HG03045 (cell line): ENCODE measurements around the gene C5orf58.
A peak's percentile ranks its signal among the peaks of the same experiment; 100 is the strongest.

Experiments used
- ATAC-seq: cut with Tn5 transposase; IDR thresholded peaks from one replicate; pipeline ENCODE4 v1.9.1; 2021; ENCODE audit warnings: mild to moderate bottlenecking, moderate library complexity; ENCODE audit not compliant: unreplicated experiment

C5orf58 gene, protein sequence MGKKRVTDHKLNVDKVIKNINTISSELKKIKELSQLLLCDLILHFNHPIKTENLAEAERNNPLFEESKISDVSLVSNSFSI

GRCh38 chr5:170232786-170233185 lies at the start of gene C5orf58:
TSS of gene C5orf58 (plus strand) at chr5:170232985. CDS start at chr5:170234977, 1,992 bp downstream.
- no peak for ATAC-seq

DNA sequence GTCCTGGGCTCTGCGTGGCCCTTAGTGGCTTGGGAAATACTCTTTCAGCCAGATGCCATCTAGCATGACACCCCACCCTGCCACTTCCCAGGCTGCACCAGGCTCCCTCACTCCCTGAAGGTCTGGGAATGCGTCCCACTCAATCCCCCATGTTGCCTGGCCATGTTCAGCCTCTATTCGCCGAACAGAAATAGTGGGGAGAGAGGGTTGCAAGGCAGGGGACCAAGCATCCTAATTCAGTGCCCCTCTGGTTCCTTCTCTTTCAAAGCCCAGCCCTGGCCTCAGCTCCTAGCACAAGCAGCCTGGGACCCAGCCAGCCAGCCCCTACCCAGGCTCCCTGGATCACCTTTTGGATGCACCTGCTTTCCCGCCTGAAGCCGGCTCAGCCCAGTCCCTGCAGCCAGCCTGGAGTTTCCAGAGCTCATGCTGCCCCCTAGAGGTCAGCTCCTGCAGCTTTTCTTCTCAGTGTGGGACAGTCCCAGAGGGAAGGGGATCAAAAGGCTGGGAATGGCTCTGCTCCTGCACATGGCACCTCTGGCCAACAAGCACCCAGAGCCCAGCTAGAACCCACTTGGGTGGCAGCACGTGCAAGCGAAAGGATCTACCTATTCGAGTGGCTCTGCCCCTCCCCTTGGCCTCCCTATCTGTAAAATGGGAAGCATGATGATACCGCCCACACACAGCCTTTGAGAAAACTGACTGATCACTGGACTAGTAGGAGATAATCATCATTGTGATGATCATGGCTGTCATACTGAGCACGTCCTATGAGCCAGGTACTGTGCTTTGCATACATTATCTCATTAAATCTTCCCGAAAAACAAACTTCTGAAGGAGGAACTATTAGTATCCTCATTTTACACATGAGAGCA lies 48.7 kb upstream of the C5orf58 start:
- ATAC-seq = peak; percentile 77

GRCh38 chr5:170184737-170185136 lies 48.0 kb upstream of the C5orf58 start:
- no peak for ATAC-seq

- ATAC-seq = no peak
These were observed 46.6 kb upstream of the C5orf58 start for GRCh38 chr5:170186156-170186555.

DNA sequence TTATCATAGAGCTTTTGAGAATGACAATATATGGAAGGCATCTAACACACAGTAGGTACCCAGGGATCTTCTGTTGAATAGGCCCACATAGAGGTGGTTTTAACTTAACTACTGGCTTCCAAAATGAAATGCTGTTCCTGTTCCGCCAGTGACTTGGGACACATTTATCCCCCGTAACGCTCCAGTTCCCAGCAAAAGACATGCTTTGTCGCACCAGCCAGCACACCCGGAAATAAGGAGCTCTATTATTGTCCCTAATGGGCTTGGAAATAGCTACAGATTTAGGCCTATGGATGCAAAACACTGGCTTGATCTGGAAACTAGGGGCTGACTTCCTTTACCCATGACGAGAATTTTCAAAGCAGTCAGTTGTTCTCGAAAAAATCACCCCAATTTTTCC lies 45.9 kb upstream of the C5orf58 start:
- no peak for ATAC-seq

DNA sequence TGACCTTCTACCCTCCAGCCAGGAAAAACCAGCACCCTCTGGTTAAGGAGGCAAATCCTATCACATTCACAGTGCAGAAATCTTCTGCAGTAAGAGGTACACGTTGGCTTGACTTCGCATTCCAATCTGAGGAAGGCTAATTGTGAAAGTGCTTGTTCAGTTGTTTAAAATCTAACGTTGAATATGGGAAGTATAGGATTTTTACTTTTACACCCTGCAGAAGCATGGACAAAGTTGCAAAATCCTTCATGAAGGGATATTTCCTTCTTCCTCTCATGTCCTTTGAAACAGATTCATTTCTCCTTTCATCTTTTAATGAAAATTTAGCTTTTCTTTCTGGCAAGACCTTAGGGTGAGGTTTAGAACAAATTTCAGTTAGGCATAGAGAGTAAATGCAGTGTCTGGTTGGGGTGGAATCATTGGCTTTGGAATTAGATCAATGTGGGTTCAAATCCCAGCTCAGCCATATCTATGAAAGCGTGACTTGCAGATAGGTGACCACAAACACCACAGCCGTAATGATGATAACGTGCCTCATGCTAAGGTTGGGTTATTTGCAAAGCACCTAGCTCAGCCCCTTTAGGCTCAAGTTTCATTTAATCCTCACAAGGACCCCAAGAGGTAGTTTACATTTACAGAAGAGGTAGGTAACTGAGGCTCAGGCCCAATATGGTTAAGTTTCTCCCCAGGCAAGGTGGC lies 42.2 kb upstream of the C5orf58 start:
- no peak for ATAC-seq

- no peak for ATAC-seq
These were observed 40.0 kb upstream of the C5orf58 start for GRCh38 chr5:170192829-170193228.

- no peak for ATAC-seq
These were observed 36.8 kb upstream of the C5orf58 start for GRCh38 chr5:170195961-170196360.

DNA sequence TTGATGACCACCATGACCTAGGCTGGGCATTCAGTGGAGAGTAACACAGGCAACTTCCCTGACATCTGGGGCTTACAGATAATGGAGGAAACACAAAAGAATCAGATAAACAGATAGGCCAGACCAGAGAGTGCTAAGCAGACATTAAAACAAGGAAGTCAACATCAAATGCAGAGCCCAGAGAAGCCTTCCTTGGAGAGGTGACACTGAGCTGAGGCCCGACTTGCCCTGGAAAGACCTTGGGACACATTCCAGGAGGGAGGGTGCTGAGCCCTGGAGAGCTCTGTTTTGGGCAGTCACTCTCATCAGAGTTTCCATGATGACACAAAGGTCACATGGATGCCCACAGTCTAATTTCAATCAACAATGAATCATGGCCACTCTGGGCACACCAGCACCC lies 31.9 kb upstream of the C5orf58 start:
- no peak for ATAC-seq

DNA sequence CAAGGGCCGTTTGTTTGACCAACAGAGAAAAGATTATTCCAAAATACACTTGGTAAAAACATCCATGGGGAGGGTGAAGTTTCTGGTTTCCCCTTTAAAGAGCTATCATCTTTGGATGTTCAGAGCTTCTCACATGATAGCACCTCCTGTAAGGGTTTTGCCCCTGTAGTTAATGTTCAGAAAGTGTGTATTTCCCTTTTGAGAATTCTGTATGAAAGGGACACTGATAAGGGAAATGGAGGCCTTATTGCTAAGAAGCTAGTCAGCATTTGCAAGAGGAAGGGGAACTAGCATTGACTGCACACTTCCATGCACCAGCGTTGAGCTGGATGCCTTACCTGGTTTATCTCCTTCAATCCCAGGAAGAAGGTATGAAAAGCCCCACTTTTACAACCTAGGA lies 31.5 kb upstream of the C5orf58 start:
- no peak for ATAC-seq

GRCh38 chr5:170202117-170202516 lies 30.7 kb upstream of the C5orf58 start:
- ATAC-seq = no peak

DNA sequence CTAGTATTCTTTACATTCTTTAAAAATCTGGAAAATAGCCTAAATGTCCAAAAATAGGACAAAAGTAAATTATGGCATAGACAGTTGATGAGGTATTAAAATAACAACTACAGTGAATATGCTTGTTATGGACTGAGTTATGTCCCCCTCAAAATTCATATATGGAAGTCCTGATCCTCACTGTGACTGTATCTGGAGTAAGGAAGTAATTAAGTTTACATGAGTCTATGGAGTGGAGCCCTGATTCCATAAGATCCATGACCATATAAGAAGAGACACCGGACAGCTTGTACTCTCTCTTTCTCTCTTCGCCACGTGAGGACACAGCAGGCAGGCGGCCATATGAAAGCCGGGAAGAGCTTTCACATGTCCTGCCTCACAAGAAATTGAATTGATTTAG lies 28.6 kb upstream of the C5orf58 start:
- ATAC-seq = no peak

- ATAC-seq = no peak
These were observed 26.6 kb upstream of the C5orf58 start for GRCh38 chr5:170206216-170206615.

GRCh38 chr5:170206958-170207357 lies 25.8 kb upstream of the C5orf58 start:
- no peak for ATAC-seq

DNA sequence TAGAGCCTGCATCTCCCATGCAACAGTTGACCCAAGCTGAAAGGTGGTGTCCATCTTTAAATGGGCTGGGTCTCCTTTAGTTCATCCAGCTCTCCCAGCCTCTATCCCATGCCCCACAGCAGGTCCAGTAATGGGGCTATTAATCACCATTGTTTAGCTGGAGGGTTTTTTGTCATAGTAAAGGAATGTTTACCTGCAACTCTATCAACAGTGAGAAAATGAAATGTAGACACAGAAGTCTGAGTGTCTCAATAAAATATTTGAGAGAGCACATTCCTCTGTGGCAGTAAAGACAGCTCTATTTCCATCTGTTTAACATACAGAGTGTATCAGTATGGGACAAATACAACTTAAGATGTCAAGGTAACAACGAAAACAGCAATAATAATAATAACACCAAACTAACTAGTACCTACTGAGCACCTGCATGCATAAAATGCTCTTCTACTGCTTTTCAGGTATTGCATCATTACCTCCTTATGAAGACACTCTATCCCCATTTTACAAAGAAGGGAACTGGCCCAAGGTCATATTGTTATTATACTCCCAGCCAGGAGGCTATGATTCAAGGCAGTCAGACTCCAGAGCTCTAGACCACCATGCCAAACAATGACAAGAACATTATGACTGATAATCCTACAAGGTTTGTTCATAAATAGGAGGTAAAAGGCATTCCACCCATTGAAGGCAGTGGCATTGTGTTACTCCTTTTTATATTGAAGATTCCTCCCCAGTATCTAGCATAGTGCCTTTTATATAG lies 21.0 kb upstream of the C5orf58 start:
- ATAC-seq = no peak

DNA sequence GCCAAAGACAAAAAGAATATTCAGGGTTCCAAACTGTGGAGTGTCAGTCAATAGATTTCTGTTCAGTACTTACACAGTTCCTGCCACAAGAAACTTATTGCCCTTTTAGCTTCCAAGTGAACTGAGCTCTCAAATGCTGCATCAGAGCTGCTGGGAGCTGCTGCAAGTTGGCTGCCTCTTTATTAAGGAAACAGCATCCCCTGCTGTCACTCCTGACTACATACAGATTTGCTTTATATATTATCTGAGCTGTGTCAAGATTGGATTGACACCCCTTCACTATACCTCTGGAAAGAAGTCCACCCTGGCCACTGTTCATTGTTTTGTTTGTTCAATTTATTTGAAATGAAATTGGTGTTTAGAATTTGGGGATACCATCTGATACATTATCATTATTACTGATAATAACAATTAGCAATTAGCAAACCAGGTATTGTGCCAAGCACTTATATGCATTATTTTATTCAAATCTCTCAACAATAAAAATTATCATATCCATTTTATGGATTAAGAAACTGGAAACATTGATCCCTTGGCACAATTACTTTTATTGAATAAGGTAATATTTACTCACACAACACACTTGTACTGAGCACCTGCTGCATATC lies 16.4 kb upstream of the C5orf58 start:
- no peak for ATAC-seq

GRCh38 chr5:170217831-170218230 lies 15.0 kb upstream of the C5orf58 start:
- no peak for ATAC-seq

DNA sequence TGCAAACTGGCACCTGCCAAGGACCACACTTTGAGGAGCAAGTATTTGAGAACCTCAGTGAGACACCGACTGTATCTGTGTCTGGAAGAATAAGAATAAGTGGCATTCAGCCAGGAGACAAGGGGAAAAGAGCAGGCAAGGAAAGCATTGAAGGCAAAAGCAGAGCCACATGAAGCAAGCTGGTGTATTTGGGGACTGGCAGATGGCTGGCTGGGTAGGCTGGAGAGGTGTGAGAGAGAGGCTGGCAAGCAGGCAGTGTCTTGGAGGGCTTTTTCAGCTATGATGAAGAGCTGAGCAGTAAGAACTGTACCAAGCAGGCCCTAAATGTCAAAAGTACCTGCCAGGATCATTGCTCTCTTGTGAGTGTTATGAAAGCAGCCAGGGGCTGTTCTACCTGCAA lies 14.1 kb upstream of the C5orf58 start:
- ATAC-seq = no peak

- ATAC-seq = no peak
These were observed 13.2 kb upstream of the C5orf58 start for GRCh38 chr5:170219615-170220014.

DNA sequence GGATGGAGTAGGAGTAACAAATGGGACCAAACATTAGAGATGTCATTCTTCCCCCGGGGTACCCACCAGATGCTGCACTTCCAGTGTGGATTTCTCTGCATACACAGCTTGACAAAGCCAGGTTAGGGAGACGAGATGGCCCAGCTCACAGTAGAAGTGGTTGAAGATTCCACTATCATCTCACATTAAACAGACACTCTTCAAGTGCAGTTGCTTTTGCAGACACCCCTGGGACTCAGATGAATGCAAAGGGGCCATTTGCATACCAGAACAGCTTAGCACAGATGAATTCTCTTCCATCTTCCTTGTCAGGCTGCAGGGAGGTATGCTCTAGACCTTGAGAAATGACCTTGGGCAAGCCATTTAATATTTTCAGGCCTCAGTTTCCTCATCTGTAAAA lies 12.6 kb upstream of the C5orf58 start:
- ATAC-seq = no peak

DNA sequence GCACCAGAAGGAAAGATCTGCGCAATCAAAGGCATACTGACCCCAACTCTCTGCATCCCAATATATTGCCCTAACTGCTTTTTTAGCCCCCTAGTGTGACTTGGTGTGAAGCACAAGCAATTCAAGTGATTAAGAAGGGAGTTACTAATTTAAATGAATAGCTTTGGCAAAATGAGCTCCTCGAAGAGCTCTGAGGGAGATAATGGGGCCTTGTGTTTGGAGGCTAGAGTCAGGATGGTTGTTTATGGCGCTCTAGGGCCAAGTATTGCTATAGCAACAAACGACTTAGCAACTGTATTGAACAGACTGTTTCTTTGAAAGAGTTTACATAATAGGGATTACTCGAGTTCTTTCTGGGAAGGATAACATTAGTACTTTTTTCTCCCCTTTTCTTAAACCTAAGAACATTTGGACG lies 11.5 kb upstream of the C5orf58 start:
- no peak for ATAC-seq
